GM12878 (cell line): ENCODE measurements around the gene NADSYN1. TPM values are rescaled to one million over a fixed set of nuclear protein-coding genes. Genes with fewer than 3 reads are reported as not detected.

Source experiments
- ATAC-seq: fragments of 200-7000 bp; cut with Tn5 transposase; 3 replicates; pipeline ENCODE4 v1.9.1; 2020; ENCODE audit warnings: mild to moderate bottlenecking, moderate library complexity
- BruUV-seq: library from RNA; stranded (reverse); fragments of 400-500 nt; replicated peaks from 2 replicates; lab custom pipeline; 2021; lab: Mats Ljungman, UMichigan
- CTCF ChIA-PET: fragments of 300-600 bp; sonication (Branson Sonifier 250); formaldehyde crosslinking; extraction: SDS; loops from one replicate; lab custom pipeline; 2021; ENCODE audit warnings: inconsistent platforms; lab: Yijun Ruan, JAX
- POLR2A ChIA-PET: fragments of 350-600 bp; formaldehyde crosslinking; extraction: SDS; loops from one replicate; lab custom pipeline; 2021; ENCODE audit warnings: inconsistent platforms; lab: Charles Lee
- RAD21 ChIA-PET: fragments of 300-600 bp; sonication (Branson Sonifier 250); formaldehyde crosslinking; loops from one replicate; lab custom pipeline; 2023; ENCODE audit warnings: antibody characterized with exemption; ENCODE audit not compliant: unreplicated experiment; lab: Charles Lee
- SMC1A ChIA-PET: fragments of 300-600 bp; sonication (Branson Sonifier 250); formaldehyde crosslinking; loops from one replicate; lab custom pipeline; 2023; ENCODE audit not compliant: unreplicated experiment, uncharacterized antibody; lab: Charles Lee
- DNase-seq: peaks from one replicate; pipeline ENCODE4 v3.0.0-alpha.2; 2011; ENCODE audit warnings: low read depth, low spot score
- FAIRE-seq: peaks from 3 replicates; lab custom pipeline; 2011; peaks lifted over from hg19 to GRCh38; lab: Jason Lieb, UNC
- H2AFZ ChIP-seq: 2 replicates; pipeline ENCODE4 v1.6.0; 2011; ENCODE audit warnings: low read depth, low read length, control low read depth; ENCODE audit not compliant: control insufficient read depth
- H3K27ac ChIP-seq: 2 replicates; pipeline ENCODE4 v1.5.1; 2011; ENCODE audit warnings: control low read depth; ENCODE audit not compliant: control insufficient read depth, insufficient read depth
- H3K27me3 ChIP-seq, 2 experiments: replicated peaks in 1 of 2; 2 replicates each; pipeline versions ENCODE4 v1.6.0 to v1.6.1; 2011; ENCODE audit warnings: low read length in 1 of 2; ENCODE audit not compliant: control insufficient read depth in 2 of 2, insufficient read depth in 2 of 2
- H3K36me3 ChIP-seq, 2 experiments: 2 replicates each; pipeline ENCODE4 v1.5.1; 2011; ENCODE audit warnings: low read length in 1 of 2; ENCODE audit not compliant: control insufficient read depth in 2 of 2, insufficient read depth in 2 of 2
- H3K4me1 ChIP-seq: 2 replicates; pipeline ENCODE4 v1.6.1; 2011; ENCODE audit warnings: mild to moderate bottlenecking, low read length, moderate library complexity, mixed read lengths; ENCODE audit not compliant: control insufficient read depth, insufficient read depth
- H3K4me2 ChIP-seq: 2 replicates; pipeline ENCODE4 v1.6.0; 2011; ENCODE audit warnings: control low read depth; ENCODE audit not compliant: control insufficient read depth, insufficient read depth
- H3K4me3 ChIP-seq: fragments of 200-600 bp; sonication (generic); 2 replicates; pipeline ENCODE4 v1.5.1; 2016
- H3K79me2 ChIP-seq: 2 replicates; pipeline ENCODE4 v1.6.0; 2011; ENCODE audit warnings: low read length; ENCODE audit not compliant: control insufficient read depth, insufficient read depth
- H3K9ac ChIP-seq: 2 replicates; pipeline ENCODE4 v1.8.0; 2011; ENCODE audit warnings: low read length, control low read depth, mixed read lengths; ENCODE audit not compliant: control insufficient read depth, insufficient read depth
- H3K9me3 ChIP-seq: replicated peaks from 3 replicates; pipeline ENCODE4 v1.5.1; 2011; ENCODE audit warnings: mild to moderate bottlenecking, low read length; ENCODE audit not compliant: control insufficient read depth, insufficient read depth
- H4K20me1 ChIP-seq: 2 replicates; pipeline ENCODE4 v1.6.0; 2011; ENCODE audit not compliant: control insufficient read depth, insufficient read depth
- CBX5 ChIP-seq: sonication (generic); IDR thresholded peaks from 2 replicates; pipeline ENCODE4 v1.6.1; 2016; ENCODE audit warnings: low read depth, moderate library complexity, mild to moderate bottlenecking, inconsistent platforms
- NRF1 ChIP-seq: conservative IDR thresholded peaks from 2 replicates; pipeline ENCODE4 v1.6.1; 2011; ENCODE audit warnings: mild to moderate bottlenecking, low read depth, low read length, improper control_type of control experiment
- POLR2AphosphoS5 ChIP-seq: IDR thresholded peaks from 2 replicates; pipeline ENCODE4 v1.6.1; 2011; ENCODE audit warnings: mild to moderate bottlenecking, low read length, inconsistent platforms
- RELA ChIP-seq: fragments of 450-650 bp; IDR thresholded peaks from 2 replicates; pipeline ENCODE4 v1.8.0; 2014; ENCODE audit warnings: borderline replicate concordance; ENCODE audit not compliant: partially characterized antibody
- SMC3 ChIP-seq: IDR thresholded peaks from 2 replicates; pipeline ENCODE4 v1.6.1; 2011; ENCODE audit warnings: low read length, improper control_type of control experiment, borderline replicate concordance
- TAF1 ChIP-seq: IDR thresholded peaks from 2 replicates; pipeline ENCODE4 v1.6.1; 2011; ENCODE audit warnings: mild to moderate bottlenecking, low read depth, low read length, borderline replicate concordance
- TCF3 ChIP-seq: IDR thresholded peaks from 2 replicates; pipeline ENCODE4 v1.6.1; 2012; ENCODE audit warnings: low read depth, mild to moderate bottlenecking, low read length, borderline replicate concordance; ENCODE audit not compliant: insufficient read depth
- WGBS: methylation state at CpG from one replicate; pipeline ENCODE4 v1.1.6; 2016; ENCODE audit warnings: low lambda C conversion rate; ENCODE audit not compliant: insufficient replicate concordance, insufficient coverage; ENCODE audit errors: missing lambda C conversion rate; 5-methylcytosine and 5-hydroxymethylcytosine counted together
- in situ Hi-C: fragments of 300-500 bp; cut with MboI; formaldehyde crosslinking; loops from 9 replicates; pipeline ENCODE4 v1.14.3; 2018; ENCODE audit warnings: mixed read lengths
- intact Hi-C: fragments of 100-400 bp; cut with micrococcal nuclease; formaldehyde crosslinking; loops from one replicate; pipeline ENCODE4 v1.14.2; 2022; ENCODE audit not compliant: unreplicated experiment
- polyA plus RNA-seq, 11 experiments: library from polyadenylated mRNA; depleted of rRNA in 4 of 11; unstranded in 6 of 11; stranded (reverse) in 5 of 11; fragments of >200 nt; fragmentation: Nextera tagmentation in 4 of 11; fragmentation: Illumina TruSeq in 1 of 11; extraction: Ambion mirVana in 4 of 11; extraction: Trizol in 1 of 11; gene quantifications; 1 replicate in 1 of 11; 2 replicates in 10 of 11; pipeline versions ENCODE4 v1.2.1 to v1.2.3, GENCODE V29; 2011 to 2016; ENCODE audit warnings: inconsistent platforms in 2 of 11, missing spikeins in 2 of 11, low read depth in 1 of 11
- total RNA-seq, 4 experiments: library from RNA; depleted of rRNA in 3 of 4; stranded (reverse); fragments of >200 nt in 3 of 4; fragmentation: Illumina TruSeq in 1 of 4; extraction: Trizol in 1 of 4; gene quantifications; 2 replicates each; pipeline versions ENCODE4 v1.2.1 to v1.2.3, GENCODE V29; 2013 to 2021

Gene NADSYN1
- total and polyA plus RNA-seq, 10 of the 15 experiments (the other 5 are each of a cell fraction or from before 2014, with no cell fraction given): 12.2 to 90.2 (median 69.5) TPM

- TF ChIP-seq POLR2AphosphoS5 (no peak), SMC3 (no peak), NRF1 (no peak), CBX5 (no peak), RELA (no peak), TAF1 (no peak), TCF3 (no peak)
- no TSS peak for BruUV-seq
- Histone ChIP-seq H3K4me2 (no peak overlapping the region), H3K27me3 (no peaks in the 10 kb centered on the region), H3K9me3 (peaks cover 2% of the 10 kb centered on the region; the same call in 1 of the 3 replicates), H2AFZ (no peak overlapping the region), H3K79me2 (no peaks in the 10 kb centered on the region), H4K20me1 (no peaks in the 10 kb centered on the region), H3K9ac (no peak overlapping the region), H3K4me1 (peaks cover 15% of the 10 kb centered on the region), H3K27ac (no peak overlapping the region), H3K4me3 (no peak overlapping the region), H3K36me3 (no peaks in the 10 kb centered on the region)
- 44% methylated on average over 7 of the region's 7 CpGs for WGBS
- FAIRE-seq (no peak), ATAC-seq (no peak), DNase-seq (no peak)
- ChIA-PET POLR2A (no interaction called here), CTCF (interaction anchor here (1.0 kb wide), 1 partner anchor 9 kb away, joined by 3 read pairs; no protein-coding TSS in a partner anchor), SMC1A (no interaction called here), RAD21 (no interaction called here)
- intact Hi-C loops: loop anchor here (10.0 kb wide), 1 partner anchor 136 kb away; the partner anchor contains the start of gene KRTAP5-10
- in situ Hi-C loops: no loop called here
Observed at GRCh38 chr11:71428861-71429435, 24.1 kb upstream of the NADSYN1 start.
